ENCODE data around the gene NRP2.

DNA sequence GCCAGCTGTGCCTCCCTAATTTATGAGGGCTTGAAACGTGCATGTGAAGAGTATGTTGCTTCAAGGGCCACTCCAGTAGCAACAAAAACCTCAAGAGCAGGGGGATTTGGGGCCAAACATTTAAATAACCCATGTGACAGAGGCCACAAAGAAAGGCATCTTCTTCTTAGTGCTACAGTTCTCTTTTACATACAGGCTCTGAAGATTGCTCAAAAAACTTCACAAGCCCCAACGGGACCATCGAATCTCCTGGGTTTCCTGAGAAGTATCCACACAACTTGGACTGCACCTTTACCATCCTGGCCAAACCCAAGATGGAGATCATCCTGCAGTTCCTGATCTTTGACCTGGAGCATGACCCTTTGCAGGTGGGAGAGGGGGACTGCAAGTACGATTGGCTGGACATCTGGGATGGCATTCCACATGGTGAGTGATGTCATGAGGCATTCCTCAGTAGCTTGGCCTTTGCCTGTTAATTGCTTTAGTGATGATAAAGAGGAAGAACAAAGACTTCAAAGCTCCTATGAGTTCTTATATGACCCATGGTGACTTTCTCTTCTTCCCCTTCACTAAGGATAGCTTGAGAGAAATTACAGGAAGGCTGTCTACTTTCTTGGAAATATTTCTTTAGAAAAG, 40.1 kb downstream of the NRP2 start:
- TF ChIP-seq POLR2A (IDR thresholded peaks at IDR 0.05) = no peak
- TF ChIP-seq, protein P1, sequence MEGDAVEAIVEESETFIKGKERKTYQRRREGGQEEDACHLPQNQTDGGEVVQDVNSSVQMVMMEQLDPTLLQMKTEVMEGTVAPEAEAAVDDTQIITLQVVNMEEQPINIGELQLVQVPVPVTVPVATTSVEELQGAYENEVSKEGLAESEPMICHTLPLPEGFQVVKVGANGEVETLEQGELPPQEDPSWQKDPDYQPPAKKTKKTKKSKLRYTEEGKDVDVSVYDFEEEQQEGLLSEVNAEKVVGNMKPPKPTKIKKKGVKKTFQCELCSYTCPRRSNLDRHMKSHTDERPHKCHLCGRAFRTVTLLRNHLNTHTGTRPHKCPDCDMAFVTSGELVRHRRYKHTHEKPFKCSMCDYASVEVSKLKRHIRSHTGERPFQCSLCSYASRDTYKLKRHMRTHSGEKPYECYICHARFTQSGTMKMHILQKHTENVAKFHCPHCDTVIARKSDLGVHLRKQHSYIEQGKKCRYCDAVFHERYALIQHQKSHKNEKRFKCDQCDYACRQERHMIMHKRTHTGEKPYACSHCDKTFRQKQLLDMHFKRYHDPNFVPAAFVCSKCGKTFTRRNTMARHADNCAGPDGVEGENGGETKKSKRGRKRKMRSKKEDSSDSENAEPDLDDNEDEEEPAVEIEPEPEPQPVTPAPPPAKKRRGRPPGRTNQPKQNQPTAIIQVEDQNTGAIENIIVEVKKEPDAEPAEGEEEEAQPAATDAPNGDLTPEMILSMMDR (IDR thresholded peaks at IDR 0.05) = no peak

All from Peyer's patch (tissue), 4 donors.